ENCODE results near the gene MRPL49.
"Not testable (repeated sequence)": the region's sequence is repeated elsewhere in the genome, so short reads cannot be mapped to it uniquely, and the experiment has no call there.

MRPL49 gene

GRCh38 chr11:65165410-65166317 lies 43.5 kb downstream of the MRPL49 start:
- no peak for DNase-seq (ENCODE audit: low spot score)

GRCh38 chr11:65166893-65167292 lies 44.8 kb downstream of the MRPL49 start:
- no peak for DNase-seq (ENCODE audit: low spot score)

GRCh38 chr11:65167656-65168055 lies 45.5 kb downstream of the MRPL49 start:
- DNase-seq (ENCODE audit: low spot score) = no peak

- no peak for DNase-seq (ENCODE audit: low spot score)
Observed at GRCh38 chr11:65169164-65169641, 47.1 kb downstream of the MRPL49 start.

- no peak for DNase-seq (ENCODE audit: low spot score)
Observed at GRCh38 chr11:65170058-65170534, 48.0 kb downstream of the MRPL49 start, which contains the start of gene SPDYC. TSS of gene SPDYC (plus strand) at chr11:65170233. CDS start at chr11:65171358, 1,125 bp downstream.

- DNase-seq (ENCODE audit: low spot score) = no peak
Observed at GRCh38 chr11:65172600-65172999, 50.5 kb downstream of the MRPL49 start.

- DNase-seq (ENCODE audit: low spot score) = not testable (repeated sequence)
Observed at GRCh38 chr11:65174571-65175010, 52.5 kb downstream of the MRPL49 start.

Measured in CD4-positive, alpha-beta T cell treated with Interleukin-2 at 100 ng/mL for 4 hours (primary cell).